ENCODE data around the gene MCM3. TPM values are rescaled to one million over a fixed set of nuclear protein-coding genes. Genes with fewer than 3 reads are reported as not detected.
A peak's percentile ranks its signal among the peaks of the same experiment; 100 is the strongest.

Gene MCM3
- total RNA-seq, 1 donor from 2014 or later, result 214 TPM

DNA sequence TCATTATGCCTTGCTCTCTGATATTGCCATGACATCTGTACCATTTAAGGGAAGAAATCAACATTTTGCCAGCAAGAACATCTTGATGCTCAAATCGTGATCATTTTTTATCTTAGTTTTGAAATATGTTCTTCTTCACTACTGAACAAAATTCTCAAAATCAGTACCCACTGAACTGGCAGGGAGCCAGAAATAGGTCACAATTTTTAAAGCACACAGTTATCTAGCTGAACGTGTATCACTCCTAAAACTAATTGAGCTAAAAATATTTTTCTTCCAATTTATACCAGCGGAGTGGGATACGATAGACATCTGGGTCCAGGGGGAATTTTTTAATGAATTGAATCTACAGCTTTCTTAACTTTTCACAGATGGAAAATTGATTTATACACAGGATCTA is 51.5 kb downstream of the MCM3 start:
- intact Hi-C loops (cut with micrococcal nuclease), result loop anchor here (5.0 kb wide), 1 partner anchor 749 kb away; no protein-coding TSS in a partner anchor

DNA sequence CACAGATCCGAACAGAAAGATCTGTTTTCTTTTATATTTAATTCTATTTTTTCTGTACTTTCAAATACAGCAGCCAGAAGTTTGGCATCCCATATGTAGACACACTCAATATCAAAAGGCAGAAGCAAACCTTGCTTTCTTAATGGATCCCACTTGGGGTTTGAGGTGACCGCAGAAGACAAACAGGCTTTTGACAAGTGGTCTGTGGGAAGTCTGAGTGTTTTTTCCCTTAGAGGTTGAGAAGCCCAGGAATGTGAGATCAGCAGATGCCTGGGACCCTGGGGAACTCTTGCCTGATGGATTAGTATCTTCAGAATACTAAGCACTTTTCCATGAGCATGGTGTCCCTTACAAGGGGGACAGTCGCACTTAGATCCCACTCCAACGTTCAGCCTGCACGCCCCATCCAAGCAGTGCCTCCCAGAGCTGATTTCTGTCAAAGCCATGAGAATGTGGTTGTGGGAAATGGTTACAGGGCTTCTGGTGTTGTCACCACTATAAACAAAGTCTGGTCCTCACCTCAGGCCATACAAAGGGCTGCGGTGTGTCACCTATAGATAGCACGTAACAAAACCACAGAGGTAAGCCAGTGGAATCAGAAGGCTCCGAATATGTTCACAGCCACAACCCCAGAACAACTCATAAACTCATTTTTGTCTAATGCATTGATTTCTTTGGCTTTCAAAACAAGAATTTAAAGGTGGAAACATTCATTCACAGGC is 53.0 kb downstream of the MCM3 start:
- peaks cover 59% of the 10 kb centered on the region for H3K27me3 Mint-ChIP-seq (ENCODE audit: insufficient read depth)
- peak overlapping the region; percentile 49 for H3K27ac Mint-ChIP-seq
- DNase-seq (ENCODE audit: low spot score), result peak; percentile 53
- H3K4me1 Mint-ChIP-seq (ENCODE audit: low read depth), result peaks cover 59% of the 10 kb centered on the region
- no peak overlapping the region for H3K4me3 Mint-ChIP-seq
- peaks cover 5% of the 10 kb centered on the region for H3K36me3 Mint-ChIP-seq (ENCODE audit: low read depth)
- intact Hi-C loops (cut with micrococcal nuclease), result loop anchor here (1.0 to 5.0 kb wide), 5 partner anchors 10 to 751 kb away; no protein-coding TSS in a partner anchor
- H3K9me3 Mint-ChIP-seq, result no peaks in the 10 kb centered on the region

More for the DNA sequence above, 51.5 kb downstream of the MCM3 start:
- H3K4me1 Mint-ChIP-seq (ENCODE audit: low read depth), result peaks cover 46% of the 10 kb centered on the region
- DNase-seq (ENCODE audit: low spot score), result no peak
- no peak overlapping the region for H3K27ac Mint-ChIP-seq
- H3K36me3 Mint-ChIP-seq (ENCODE audit: low read depth), result peaks cover 5% of the 10 kb centered on the region
- no peak overlapping the region for H3K4me3 Mint-ChIP-seq
- peaks cover 71% of the 10 kb centered on the region for H3K27me3 Mint-ChIP-seq (ENCODE audit: insufficient read depth)
- no peaks in the 10 kb centered on the region for H3K9me3 Mint-ChIP-seq

DNA sequence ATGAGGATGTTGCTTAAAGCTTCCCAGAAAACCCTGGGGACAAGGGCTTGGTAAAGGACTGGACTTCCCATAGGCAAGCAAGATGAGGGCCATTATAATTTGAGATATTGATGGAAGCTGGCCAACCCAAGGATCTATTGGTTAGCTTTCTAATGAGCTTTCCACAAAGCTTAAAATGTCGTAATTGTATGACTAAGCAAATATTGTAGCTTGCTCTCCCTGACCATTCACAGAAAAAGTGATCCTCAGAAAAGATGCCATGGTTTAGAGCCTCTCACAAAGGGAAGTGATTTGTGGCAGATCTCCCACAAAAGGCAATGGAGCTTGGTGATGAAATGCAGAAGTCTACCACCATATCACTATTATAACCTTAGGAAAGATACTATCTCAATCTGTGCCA is 53.9 kb downstream of the MCM3 start:
- peaks cover 51% of the 10 kb centered on the region for H3K27me3 Mint-ChIP-seq (ENCODE audit: insufficient read depth)
- no peak overlapping the region for H3K4me3 Mint-ChIP-seq
- H3K9me3 Mint-ChIP-seq, result no peaks in the 10 kb centered on the region
- intact Hi-C loops (cut with micrococcal nuclease), result loop anchor here (1.0 to 5.0 kb wide), 5 partner anchors 9 to 752 kb away; no protein-coding TSS in a partner anchor
- peaks cover 59% of the 10 kb centered on the region for H3K4me1 Mint-ChIP-seq (ENCODE audit: low read depth)
- DNase-seq (ENCODE audit: low spot score), result no peak
- peaks cover 5% of the 10 kb centered on the region for H3K36me3 Mint-ChIP-seq (ENCODE audit: low read depth)
- no peak overlapping the region for H3K27ac Mint-ChIP-seq

DNA sequence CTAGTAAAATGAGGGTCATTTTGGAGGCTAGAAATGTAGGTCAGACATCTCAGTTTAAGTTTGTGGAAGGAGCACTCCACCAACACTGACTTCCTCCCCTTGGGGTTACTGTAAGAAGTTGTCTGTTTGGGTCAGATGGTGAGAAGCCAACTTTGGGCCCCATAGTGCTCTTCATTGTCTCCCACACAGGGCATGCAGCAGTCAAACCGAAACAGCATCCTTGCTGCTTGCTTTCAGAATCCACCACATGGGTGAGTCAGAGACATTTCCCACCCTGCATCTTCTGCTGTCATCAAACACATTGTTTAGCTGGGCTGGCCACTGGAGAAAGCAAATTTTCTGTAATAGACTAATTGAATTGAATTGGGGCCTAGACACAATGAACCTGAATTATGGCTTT is 57.0 kb downstream of the MCM3 start:
- Mint-ChIP-seq H3K4me1 (ENCODE audit: low read depth) (peaks cover 51% of the 10 kb centered on the region), H3K4me3 (peak overlapping the region; percentile 2), H3K27ac (peak overlapping the region; percentile 58), H3K36me3 (ENCODE audit: low read depth) (peaks cover 8% of the 10 kb centered on the region), H3K9me3 (no peaks in the 10 kb centered on the region), H3K27me3 (ENCODE audit: insufficient read depth) (peaks cover 55% of the 10 kb centered on the region)
- intact Hi-C loops (cut with micrococcal nuclease), result loop anchor here (1.0 to 5.0 kb wide), 9 partner anchors 13 to 350 kb away; partner anchors contain the start of genes MCM3 and TRAM2
- peak; percentile 72 for DNase-seq (ENCODE audit: low spot score)

DNA sequence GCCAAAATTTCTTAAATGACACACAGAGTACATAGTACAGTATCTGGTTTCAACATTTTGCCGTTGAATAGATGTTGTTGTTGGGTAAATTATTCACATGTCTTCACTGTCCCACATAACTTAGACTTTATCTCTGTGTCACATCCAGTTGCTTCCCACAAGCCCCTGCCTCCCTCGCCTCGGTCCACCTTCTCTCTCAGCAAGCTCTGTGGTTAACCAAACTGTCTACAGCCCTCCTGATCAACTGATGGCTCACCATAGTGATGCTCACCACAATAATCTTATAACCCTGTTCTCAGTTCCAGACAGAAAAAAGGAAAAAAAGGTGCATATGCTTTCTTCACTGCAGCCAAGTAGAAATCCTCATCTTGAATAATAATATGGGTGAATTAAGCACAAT is 63.2 kb downstream of the MCM3 start:
- H3K27ac Mint-ChIP-seq, result no peak overlapping the region
- no peaks in the 10 kb centered on the region for H3K9me3 Mint-ChIP-seq
- DNase-seq (ENCODE audit: low spot score), result peak; percentile 12
- H3K4me3 Mint-ChIP-seq, result no peak overlapping the region
- H3K27me3 Mint-ChIP-seq (ENCODE audit: insufficient read depth), result peaks cover 57% of the 10 kb centered on the region
- H3K36me3 Mint-ChIP-seq (ENCODE audit: low read depth), result peaks cover 4% of the 10 kb centered on the region
- intact Hi-C loops (cut with micrococcal nuclease), result loop anchor here (1.0 kb wide), 1 partner anchor 10 kb away; no protein-coding TSS in a partner anchor
- peaks cover 9% of the 10 kb centered on the region for H3K4me1 Mint-ChIP-seq (ENCODE audit: low read depth)

DNA sequence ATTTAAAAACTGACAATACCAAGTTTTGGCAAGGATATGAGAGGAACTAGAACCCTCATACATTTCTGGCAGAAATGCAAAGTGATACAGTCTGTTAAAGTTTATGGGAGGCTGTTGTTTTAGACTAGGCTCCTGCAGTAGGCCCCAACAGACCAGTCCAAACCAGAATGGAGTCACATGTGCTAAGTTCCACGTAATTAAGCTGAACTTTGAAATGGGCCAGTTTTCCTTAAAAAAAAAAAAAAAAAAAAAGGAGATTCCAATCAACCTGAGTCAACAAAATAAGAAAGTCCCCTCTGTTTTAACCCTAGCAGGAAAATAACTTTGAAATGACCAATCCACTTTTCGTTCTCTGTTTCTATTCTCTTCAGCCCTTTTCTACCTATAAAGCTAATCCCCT is 66.8 kb downstream of the MCM3 start:
- DNase-seq (ENCODE audit: low spot score), result no peak
- Mint-ChIP-seq H3K4me1 (ENCODE audit: low read depth) (peaks cover 9% of the 10 kb centered on the region), H3K9me3 (no peaks in the 10 kb centered on the region), H3K27me3 (ENCODE audit: insufficient read depth) (peaks cover 37% of the 10 kb centered on the region), H3K4me3 (no peak overlapping the region), H3K36me3 (ENCODE audit: low read depth) (no peaks in the 10 kb centered on the region), H3K27ac (no peak overlapping the region)
- intact Hi-C loops (cut with micrococcal nuclease), result no loop called here

DNA sequence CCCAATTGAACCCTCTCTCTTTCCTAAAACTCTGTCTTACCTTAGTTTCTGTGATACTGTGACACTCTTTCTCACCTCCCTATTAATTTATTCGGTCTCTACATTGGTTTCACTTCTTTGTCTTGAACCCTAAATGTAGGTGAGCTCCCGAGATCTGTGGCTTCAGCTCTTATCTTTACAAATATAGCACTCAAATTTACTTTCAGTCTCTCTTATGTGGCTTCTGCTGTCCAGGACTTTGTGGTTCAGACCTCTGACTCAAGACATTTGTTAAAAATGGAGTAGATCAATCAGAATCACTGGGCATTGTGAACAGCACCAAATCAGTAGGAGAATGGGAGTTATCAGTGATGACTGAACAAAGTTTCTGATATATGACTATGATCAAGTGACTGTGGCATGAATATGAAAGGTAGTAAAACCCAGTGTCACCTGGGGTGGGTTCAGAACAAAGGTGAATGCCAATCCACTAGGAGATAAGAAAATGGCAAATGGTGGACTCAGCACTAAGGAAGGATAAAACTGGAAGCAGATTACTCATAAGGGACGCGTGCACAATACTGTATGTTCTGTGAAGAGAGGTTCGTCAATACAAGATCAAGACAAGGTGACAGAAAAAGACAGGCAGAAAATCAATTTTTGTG is 67.5 kb downstream of the MCM3 start:
- H3K4me1 Mint-ChIP-seq (ENCODE audit: low read depth), result peaks cover 9% of the 10 kb centered on the region
- H3K4me3 Mint-ChIP-seq, result no peak overlapping the region
- H3K27ac Mint-ChIP-seq, result no peak overlapping the region
- H3K27me3 Mint-ChIP-seq (ENCODE audit: insufficient read depth), result peaks cover 40% of the 10 kb centered on the region
- intact Hi-C loops (cut with micrococcal nuclease), result no loop called here
- H3K9me3 Mint-ChIP-seq, result no peaks in the 10 kb centered on the region
- no peaks in the 10 kb centered on the region for H3K36me3 Mint-ChIP-seq (ENCODE audit: low read depth)
- DNase-seq (ENCODE audit: low spot score), result no peak

DNA sequence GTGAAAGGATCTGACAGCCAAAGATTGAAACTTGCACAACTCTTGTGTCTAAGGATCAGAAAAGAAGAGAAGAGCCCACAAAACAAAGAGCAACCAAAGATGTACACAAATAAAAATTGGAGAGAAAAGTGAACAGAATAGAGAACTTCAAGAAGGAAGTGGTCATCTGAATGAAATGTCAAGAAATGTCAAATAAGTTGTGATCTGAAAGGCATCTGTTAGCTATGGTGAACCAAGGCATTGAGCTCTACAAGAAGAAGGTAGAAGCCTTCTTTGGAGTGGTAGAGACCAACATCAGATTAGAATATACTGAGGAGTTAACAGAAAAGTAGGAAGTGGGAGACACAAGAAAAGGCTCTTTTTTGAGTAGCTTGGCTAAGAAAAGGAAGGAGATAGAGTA is 68.8 kb downstream of the MCM3 start:
- peaks cover 45% of the 10 kb centered on the region for H3K27me3 Mint-ChIP-seq (ENCODE audit: insufficient read depth)
- no peaks in the 10 kb centered on the region for H3K9me3 Mint-ChIP-seq
- H3K4me3 Mint-ChIP-seq, result no peak overlapping the region
- intact Hi-C loops (cut with micrococcal nuclease), result no loop called here
- DNase-seq (ENCODE audit: low spot score), result no peak
- H3K27ac Mint-ChIP-seq, result no peak overlapping the region
- no peaks in the 10 kb centered on the region for H3K36me3 Mint-ChIP-seq (ENCODE audit: low read depth)
- H3K4me1 Mint-ChIP-seq (ENCODE audit: low read depth), result no peaks in the 10 kb centered on the region

Other genes with a start within 250 kb of the MCM3 start
- not detected in 2 replicates for gene PKHD1, start 197.1 kb downstream of the MCM3 start, total RNA-seq
- not detected in 2 replicates for gene IL17A, start 98.4 kb downstream of the MCM3 start, total RNA-seq
- gene IL17F, start 40.2 kb downstream of the MCM3 start, total RNA-seq, result 0.27 TPM in 1 of 2 replicates, not detected in the other
- gene PAQR8, start 77.4 kb upstream of the MCM3 start, total RNA-seq, result 2.5 and 2.8 TPM in 2 replicates
- 0.70 and 1.3 TPM in 2 replicates for gene EFHC1, start 135.6 kb upstream of the MCM3 start, total RNA-seq

Data from activated T-helper 1 cell treated with anti-CD3 and anti-CD28 coated beads, Interleukin-12 subunit alpha, Interleukin-12 subunit beta, Interleukin-2, Interleukin-4 antibody, amounts not matched to agents 30 ng/mL and 10 ng/mL and 1 ng/mL, durations not matched to agents 14 hours and 24 hours and 36 hours (primary cell).